Raji (cell line): ENCODE measurements around the gene PNPLA7.

Experiments
- POLR2A ChIP-seq: IDR thresholded peaks from 2 replicates; pipeline ENCODE4 v1.6.1; 2011; ENCODE audit warnings: low read depth, low read length, control low read depth; ENCODE audit not compliant: insufficient read depth

PNPLA7 gene

GRCh38 chr9:137524981-137525317 lies 25.3 kb downstream of the PNPLA7 start:
- no peak for TF ChIP-seq POLR2A

GRCh38 chr9:137524161-137524980 lies 25.8 kb downstream of the PNPLA7 start:
- no peak for TF ChIP-seq POLR2A

GRCh38 chr9:137522746-137523455 lies 27.3 kb downstream of the PNPLA7 start:
- TF ChIP-seq POLR2A = no peak

GRCh38 chr9:137521405-137521985 lies 28.7 kb downstream of the PNPLA7 start:
- TF ChIP-seq POLR2A = no peak

- no peak for TF ChIP-seq POLR2A
Observed at GRCh38 chr9:137520614-137521404, 29.4 kb downstream of the PNPLA7 start.

- TF ChIP-seq POLR2A = no peak
Observed at GRCh38 chr9:137519553-137519952, 30.6 kb downstream of the PNPLA7 start.

- TF ChIP-seq POLR2A = no peak
Observed at GRCh38 chr9:137516144-137516917, 33.9 kb downstream of the PNPLA7 start.

- TF ChIP-seq POLR2A = no peak
Observed at GRCh38 chr9:137515338-137515724, 34.9 kb downstream of the PNPLA7 start.

GRCh38 chr9:137514691-137515337 lies 35.4 kb downstream of the PNPLA7 start:
- no peak for TF ChIP-seq POLR2A

GRCh38 chr9:137511758-137512463 lies 38.3 kb downstream of the PNPLA7 start:
- no peak for TF ChIP-seq POLR2A

GRCh38 chr9:137509198-137509597 lies 41.0 kb downstream of the PNPLA7 start:
- no peak for TF ChIP-seq POLR2A

GRCh38 chr9:137506702-137507171 lies 43.5 kb downstream of the PNPLA7 start:
- TF ChIP-seq POLR2A = no peak

GRCh38 chr9:137506274-137506673 lies 43.9 kb downstream of the PNPLA7 start:
- no peak for TF ChIP-seq POLR2A

GRCh38 chr9:137505421-137506140 lies 44.6 kb downstream of the PNPLA7 start:
- no peak for TF ChIP-seq POLR2A
